Fibroblast of pulmonary artery (primary cell): ENCODE measurements around the gene FADS1.

ENCODE experiments used
- DNase-seq: peaks from one replicate; pipeline ENCODE4 v3.0.0-alpha.2; 2010; ENCODE audit warnings: low read depth
- H3K4me3 ChIP-seq: replicated peaks from 2 replicates; pipeline ENCODE4 v1.5.1; 2011; ENCODE audit warnings: low read depth, mild to moderate bottlenecking, control low read depth, low read length, moderate library complexity
- TF ChIP-seq, protein P1 (sequence below): IDR thresholded peaks from 2 replicates; pipeline ENCODE4 v1.5.1; 2011; ENCODE audit warnings: mild to moderate bottlenecking, control low read depth, low read length, inconsistent platforms; ENCODE audit errors: missing control alignments

The FADS1 gene

DNA sequence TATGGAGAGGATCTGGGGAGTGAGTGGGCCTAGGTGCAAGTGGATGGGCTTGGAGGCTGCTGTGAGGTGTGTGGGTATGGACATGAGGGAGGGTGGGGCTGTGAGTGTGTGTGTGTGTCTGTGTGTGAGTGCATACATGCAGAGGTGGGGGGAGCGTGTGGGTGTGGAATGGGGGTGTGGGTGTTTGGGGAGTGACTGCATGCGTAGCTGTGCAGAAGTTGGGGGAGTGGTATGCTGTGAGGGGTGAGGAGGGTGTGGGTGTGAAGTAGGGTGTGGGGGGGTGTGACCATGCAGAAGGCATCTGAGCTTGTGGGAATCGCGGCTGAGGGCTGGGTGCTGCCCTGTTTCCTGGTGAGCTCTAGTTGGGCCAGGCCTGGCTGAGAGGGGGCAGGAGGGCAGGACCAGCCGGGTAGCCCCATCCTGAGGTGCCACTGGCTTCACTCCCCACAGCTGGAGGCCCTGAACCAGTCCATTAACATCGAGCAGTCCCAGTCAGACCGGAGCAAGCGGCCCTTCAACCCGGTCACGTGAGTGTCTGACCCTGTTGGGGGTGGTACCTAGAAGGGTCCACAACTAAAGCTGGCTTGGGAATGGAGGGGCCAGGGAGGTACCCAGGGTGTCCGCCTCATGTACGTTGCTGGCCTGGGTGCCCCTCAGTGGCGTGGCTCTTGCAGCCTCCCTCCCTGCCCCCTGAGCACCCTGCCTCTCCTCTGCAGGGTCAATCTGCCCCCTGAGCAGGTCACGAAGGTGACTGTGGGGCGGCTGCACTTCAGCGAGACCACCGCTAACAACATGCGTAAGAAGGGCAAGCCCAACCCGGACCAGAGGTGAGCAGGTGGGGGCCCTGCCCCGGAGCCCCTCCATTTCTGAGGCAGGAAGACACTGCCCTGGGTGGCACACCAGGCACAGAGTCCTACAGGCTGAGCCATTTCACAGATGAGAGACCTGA, 40.9 kb downstream of the FADS1 start:
- no peak for DNase-seq
- TF ChIP-seq, protein P1, sequence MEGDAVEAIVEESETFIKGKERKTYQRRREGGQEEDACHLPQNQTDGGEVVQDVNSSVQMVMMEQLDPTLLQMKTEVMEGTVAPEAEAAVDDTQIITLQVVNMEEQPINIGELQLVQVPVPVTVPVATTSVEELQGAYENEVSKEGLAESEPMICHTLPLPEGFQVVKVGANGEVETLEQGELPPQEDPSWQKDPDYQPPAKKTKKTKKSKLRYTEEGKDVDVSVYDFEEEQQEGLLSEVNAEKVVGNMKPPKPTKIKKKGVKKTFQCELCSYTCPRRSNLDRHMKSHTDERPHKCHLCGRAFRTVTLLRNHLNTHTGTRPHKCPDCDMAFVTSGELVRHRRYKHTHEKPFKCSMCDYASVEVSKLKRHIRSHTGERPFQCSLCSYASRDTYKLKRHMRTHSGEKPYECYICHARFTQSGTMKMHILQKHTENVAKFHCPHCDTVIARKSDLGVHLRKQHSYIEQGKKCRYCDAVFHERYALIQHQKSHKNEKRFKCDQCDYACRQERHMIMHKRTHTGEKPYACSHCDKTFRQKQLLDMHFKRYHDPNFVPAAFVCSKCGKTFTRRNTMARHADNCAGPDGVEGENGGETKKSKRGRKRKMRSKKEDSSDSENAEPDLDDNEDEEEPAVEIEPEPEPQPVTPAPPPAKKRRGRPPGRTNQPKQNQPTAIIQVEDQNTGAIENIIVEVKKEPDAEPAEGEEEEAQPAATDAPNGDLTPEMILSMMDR, result no peak
- no peak overlapping the region for H3K4me3 ChIP-seq

DNA sequence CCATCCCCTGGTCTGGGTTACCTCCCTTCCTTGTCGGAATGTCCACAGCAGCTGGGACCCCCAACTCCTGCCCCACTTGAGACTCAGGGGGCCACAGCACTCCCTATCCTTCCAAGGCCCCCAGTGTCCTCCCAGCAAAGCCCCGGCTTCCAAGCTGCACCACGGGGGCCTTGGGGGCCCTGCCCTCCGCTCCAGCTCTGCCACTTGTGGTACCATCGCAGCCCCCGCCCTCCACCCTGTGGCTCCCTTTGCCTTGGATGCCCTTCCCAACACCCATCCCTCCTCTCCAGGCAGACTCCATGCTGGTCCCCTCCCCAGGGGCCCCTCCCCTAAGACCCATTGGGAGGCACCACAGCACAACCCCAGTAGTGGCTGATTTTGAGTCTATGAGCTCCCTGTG, 41.7 kb downstream of the FADS1 start:
- no peak for DNase-seq
- H3K4me3 ChIP-seq, result no peak overlapping the region

DNA sequence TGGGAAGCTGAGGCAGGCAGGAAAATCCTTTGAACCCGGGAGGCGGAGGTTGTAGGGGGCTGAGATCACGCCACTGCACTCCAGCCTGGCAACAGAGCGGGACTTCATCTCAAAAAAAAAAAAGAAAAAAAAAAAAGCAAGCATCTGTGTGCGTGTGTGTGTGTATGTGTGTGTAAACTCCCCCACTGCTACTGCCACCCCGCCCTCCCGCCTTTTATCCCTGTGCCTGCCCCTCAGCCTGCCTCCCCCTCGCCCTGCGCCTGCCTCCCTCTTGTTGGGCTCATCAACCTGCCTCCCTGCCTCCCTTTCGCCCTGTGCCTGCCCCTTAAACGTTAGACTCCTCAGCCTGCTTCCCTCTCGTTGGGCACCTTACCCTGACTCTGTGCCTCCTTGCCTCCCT, 42.4 kb downstream of the FADS1 start:
- DNase-seq, result no peak
- TF ChIP-seq, protein P1, result no peak
- no peak overlapping the region for H3K4me3 ChIP-seq

More for the DNA sequence above, 41.7 kb downstream of the FADS1 start:
- TF ChIP-seq, protein P1, result no peak

DNA sequence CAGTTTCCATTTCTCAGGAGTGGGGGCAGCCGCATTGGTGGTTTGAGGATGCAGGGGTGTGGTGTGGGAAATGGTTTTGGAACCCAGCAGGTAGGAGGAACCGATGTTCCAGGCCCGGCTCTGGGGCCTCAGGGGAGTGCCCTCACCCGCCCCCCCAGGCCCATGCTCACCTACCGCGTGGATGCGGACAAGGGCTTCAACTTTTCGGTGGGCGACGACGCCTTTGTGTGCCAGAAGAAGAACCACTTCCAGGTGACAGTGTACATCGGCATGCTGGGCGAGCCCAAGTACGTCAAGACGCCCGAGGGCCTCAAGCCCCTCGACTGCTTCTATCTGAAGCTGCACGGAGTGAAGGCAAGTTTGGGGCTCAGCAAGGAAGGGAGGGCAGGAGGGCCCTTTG, 43.0 kb downstream of the FADS1 start:
- TF ChIP-seq, protein P1, result no peak
- H3K4me3 ChIP-seq, result no peak overlapping the region
- no peak for DNase-seq

DNA sequence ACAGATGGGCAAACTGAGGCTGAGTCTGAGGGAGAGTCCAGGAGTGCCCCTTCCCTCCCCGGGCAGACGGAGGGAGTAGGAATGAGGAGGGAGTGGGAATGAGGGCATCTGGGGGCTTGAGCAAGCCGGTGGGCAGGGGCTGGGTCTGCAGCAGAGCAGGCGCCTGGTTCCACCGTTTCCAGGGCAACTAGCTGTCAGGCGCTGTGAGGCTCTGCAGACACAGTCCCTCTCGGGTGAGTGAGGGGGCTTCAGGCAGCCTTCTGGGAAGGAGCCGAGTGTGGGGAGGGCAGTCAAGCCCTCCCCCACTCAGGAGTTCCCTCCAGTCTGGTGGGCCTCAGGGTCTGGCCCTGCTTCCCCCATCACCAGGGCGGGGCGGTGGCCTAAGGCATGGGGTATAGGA, 43.4 kb downstream of the FADS1 start:
- H3K4me3 ChIP-seq, result no peak overlapping the region
- TF ChIP-seq, protein P1, result no peak

DNA sequence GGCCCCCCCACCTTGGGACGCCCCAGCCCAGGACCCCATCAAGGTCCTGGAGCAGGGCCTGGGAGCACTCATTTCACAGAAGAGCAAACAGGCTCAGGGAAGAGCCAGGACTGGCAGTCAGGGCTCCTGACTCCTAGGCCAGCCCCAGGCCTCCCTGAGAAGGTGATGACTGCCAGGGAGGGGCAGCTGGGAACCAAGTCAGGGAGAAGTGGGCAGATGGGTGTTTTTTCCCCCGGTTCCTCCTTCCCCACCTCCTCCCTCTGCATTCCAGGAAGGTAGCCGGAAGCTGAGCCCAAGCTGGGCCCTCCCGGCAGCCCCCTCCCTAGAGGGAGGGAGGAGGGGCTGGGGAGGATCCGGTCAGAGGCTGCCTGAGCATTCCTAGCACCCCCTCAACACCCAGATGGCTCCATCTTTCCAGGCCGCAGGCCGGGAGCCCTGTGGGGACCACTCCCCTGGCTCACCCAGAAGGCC, 44.8 kb downstream of the FADS1 start:
- no peak overlapping the region for H3K4me3 ChIP-seq
- TF ChIP-seq, protein P1, result no peak
- no peak for DNase-seq

More for the DNA sequence above, 43.4 kb downstream of the FADS1 start:
- no peak for DNase-seq
